Thoracic aorta (tissue), 2 donors: ENCODE data around the gene SGPP1. TPM values are rescaled to one million over a fixed set of nuclear protein-coding genes. Genes with fewer than 3 reads are reported as not detected.

Experiments
- ATAC-seq: fragments of 150-250 bp; one replicate; pipeline ENCODE4 v1.8.0; 2017; ENCODE audit warnings: low read depth; ENCODE audit not compliant: insufficient number of reproducible peaks, low FRiP score
- DNase-seq: peaks from one replicate; pipeline ENCODE4 v3.0.0-alpha.2; 2020; ENCODE audit warnings: low spot score
- H3K27ac ChIP-seq, 2 donors: fragments of 200-600 bp; sonication (generic); 1 replicate in 1 of 2; 2 replicates in 1 of 2; pipeline ENCODE4 v1.5.1; 2016; ENCODE audit warnings: mild to moderate bottlenecking in 2 of 2, moderate library complexity in 2 of 2
- H3K27me3 ChIP-seq: fragments of 200-600 bp; sonication (generic); replicated peaks from 2 replicates; pipeline ENCODE4 v1.6.0; 2016; ENCODE audit warnings: mild to moderate bottlenecking; ENCODE audit not compliant: insufficient read depth
- H3K36me3 ChIP-seq: fragments of 200-600 bp; sonication (generic); one replicate; pipeline ENCODE4 v1.5.1; 2016
- H3K4me1 ChIP-seq, 2 donors: fragments of 200-600 bp; sonication (generic); 1 replicate in 1 of 2; 2 replicates in 1 of 2; pipeline versions ENCODE4 v1.5.1 to v1.6.0; 2016; ENCODE audit warnings: low read depth in 2 of 2, mild to moderate bottlenecking in 1 of 2; ENCODE audit not compliant: control insufficient read depth in 1 of 2
- H3K4me3 ChIP-seq: fragments of 200-600 bp; sonication (generic); 2 replicates; pipeline ENCODE4 v1.5.1; 2016; ENCODE audit warnings: mild to moderate bottlenecking
- H3K9me3 ChIP-seq: fragments of 200-600 bp; sonication (generic); 2 replicates; pipeline ENCODE4 v1.5.1; 2016
- total RNA-seq, 2 donors: library from RNA; depleted of rRNA; stranded (reverse); fragments of >200 nt; gene quantifications; one replicate each; pipeline versions ENCODE4 v1.1.0 to v1.2.3, GENCODE V29; 2016
- TF ChIP-seq, protein P1 (sequence below): fragments of 200-600 bp; sonication (generic); IDR thresholded peaks from one replicate; pipeline ENCODE4 v1.5.1; 2019; ENCODE audit warnings: antibody characterized with exemption

The SGPP1 gene, protein sequence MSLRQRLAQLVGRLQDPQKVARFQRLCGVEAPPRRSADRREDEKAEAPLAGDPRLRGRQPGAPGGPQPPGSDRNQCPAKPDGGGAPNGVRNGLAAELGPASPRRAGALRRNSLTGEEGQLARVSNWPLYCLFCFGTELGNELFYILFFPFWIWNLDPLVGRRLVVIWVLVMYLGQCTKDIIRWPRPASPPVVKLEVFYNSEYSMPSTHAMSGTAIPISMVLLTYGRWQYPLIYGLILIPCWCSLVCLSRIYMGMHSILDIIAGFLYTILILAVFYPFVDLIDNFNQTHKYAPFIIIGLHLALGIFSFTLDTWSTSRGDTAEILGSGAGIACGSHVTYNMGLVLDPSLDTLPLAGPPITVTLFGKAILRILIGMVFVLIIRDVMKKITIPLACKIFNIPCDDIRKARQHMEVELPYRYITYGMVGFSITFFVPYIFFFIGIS
- total RNA-seq, result 10 to 100 TPM; 24.6 to 28.4 TPM

DNA sequence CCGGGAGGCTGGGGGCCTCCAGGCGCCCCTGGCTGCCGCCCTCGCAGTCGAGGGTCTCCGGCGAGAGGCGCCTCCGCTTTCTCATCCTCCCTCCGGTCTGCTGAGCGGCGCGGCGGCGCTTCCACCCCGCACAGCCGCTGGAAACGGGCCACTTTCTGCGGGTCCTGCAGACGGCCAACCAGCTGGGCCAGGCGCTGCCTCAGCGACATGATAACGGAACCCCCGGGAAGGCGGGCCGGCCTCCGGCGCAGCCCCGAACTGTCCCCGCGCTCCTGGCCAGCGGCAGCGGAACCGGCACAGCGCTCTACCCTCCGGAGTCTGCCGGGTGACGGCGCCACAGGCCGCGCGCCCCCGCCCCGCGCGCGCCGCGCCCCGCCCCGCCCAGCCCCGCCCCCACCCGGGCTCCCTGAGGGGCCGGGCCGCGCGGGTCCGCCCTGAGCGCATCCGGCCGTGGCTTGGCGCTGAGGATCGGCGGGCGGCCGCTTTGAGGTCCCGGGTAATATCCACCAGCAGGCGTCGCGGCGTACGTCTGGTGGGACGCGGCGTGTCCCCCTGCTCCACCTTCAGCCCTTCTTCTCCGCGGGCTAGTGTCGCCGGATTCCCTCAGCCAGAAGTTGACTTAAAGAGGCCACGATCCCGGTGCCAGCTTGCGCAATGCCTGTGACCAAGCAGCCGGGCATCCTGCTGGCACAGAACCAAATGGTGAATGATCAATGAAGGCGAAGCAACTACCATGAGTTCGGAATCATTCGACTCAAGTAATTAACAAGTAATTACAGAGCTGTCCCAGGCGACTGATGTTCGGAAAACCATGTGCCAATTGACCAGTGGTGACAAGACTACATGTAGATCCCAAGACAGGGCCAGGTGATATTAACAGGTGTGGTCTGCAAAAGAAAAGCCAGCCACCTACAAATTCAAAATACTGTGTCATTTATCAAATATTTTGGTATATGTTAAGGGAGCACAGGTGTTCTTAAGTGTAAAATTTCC lies at the start of gene SGPP1:
Gene SGPP1, minus strand, starts transcription at position 330 of the 993 bp plus-strand sequence. Its CDS starts 121 bp downstream, at position 209.
- H3K27ac ChIP-seq, result peak within 1 kb of the TSS; percentile 86 to 88
- H3K36me3 ChIP-seq, result no peaks in the 10 kb centered on the region
- no peaks in the 10 kb centered on the region for H3K9me3 ChIP-seq
- H3K4me3 ChIP-seq, result peak within 1 kb of the TSS; percentile 97
- peaks cover 13% of the 10 kb centered on the region in 2 donors for H3K4me1 ChIP-seq
- ATAC-seq (peak; percentile 87), DNase-seq (peak; percentile 57)
- TF ChIP-seq, protein P1, sequence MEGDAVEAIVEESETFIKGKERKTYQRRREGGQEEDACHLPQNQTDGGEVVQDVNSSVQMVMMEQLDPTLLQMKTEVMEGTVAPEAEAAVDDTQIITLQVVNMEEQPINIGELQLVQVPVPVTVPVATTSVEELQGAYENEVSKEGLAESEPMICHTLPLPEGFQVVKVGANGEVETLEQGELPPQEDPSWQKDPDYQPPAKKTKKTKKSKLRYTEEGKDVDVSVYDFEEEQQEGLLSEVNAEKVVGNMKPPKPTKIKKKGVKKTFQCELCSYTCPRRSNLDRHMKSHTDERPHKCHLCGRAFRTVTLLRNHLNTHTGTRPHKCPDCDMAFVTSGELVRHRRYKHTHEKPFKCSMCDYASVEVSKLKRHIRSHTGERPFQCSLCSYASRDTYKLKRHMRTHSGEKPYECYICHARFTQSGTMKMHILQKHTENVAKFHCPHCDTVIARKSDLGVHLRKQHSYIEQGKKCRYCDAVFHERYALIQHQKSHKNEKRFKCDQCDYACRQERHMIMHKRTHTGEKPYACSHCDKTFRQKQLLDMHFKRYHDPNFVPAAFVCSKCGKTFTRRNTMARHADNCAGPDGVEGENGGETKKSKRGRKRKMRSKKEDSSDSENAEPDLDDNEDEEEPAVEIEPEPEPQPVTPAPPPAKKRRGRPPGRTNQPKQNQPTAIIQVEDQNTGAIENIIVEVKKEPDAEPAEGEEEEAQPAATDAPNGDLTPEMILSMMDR, result no peak
- no peaks in the 10 kb centered on the region for H3K27me3 ChIP-seq

GRCh38 chr14:63777024-63777423 lies 49.2 kb upstream of the SGPP1 start:
- ATAC-seq (no peak), DNase-seq (no peak)
- TF ChIP-seq, protein P1, result no peak
- Histone ChIP-seq H3K9me3 (no peaks in the 10 kb centered on the region), H3K27ac (no peak overlapping the region), H3K4me1 (no peaks in the 10 kb centered on the region), H3K36me3 (no peaks in the 10 kb centered on the region), H3K4me3 (no peak overlapping the region), H3K27me3 (no peaks in the 10 kb centered on the region)

GRCh38 chr14:63773504-63773903 lies 45.6 kb upstream of the SGPP1 start:
- DNase-seq (no peak), ATAC-seq (no peak)
- no peak overlapping the region for H3K4me3 ChIP-seq
- no peak overlapping the region for H3K27ac ChIP-seq
- H3K9me3 ChIP-seq, result no peaks in the 10 kb centered on the region
- H3K36me3 ChIP-seq, result no peaks in the 10 kb centered on the region
- no peaks in the 10 kb centered on the region for H3K4me1 ChIP-seq
- TF ChIP-seq, protein P1, result no peak
- H3K27me3 ChIP-seq, result no peaks in the 10 kb centered on the region

- H3K9me3 ChIP-seq, result no peaks in the 10 kb centered on the region
- H3K27ac ChIP-seq, result no peak overlapping the region
- no peaks in the 10 kb centered on the region for H3K36me3 ChIP-seq
- TF ChIP-seq, protein P1, result peak; percentile 41
- no peak for DNase-seq
- no peak for ATAC-seq
- H3K4me3 ChIP-seq, result no peak overlapping the region
- no peaks in the 10 kb centered on the region for H3K4me1 ChIP-seq
- H3K27me3 ChIP-seq, result no peaks in the 10 kb centered on the region
Observed at GRCh38 chr14:63770187-63770807, 42.4 kb upstream of the SGPP1 start.
